ENCODE data around the gene HHAT. TPM values are rescaled to one million over a fixed set of nuclear protein-coding genes. Genes with fewer than 3 reads are reported as not detected.

Gene HHAT
- total RNA-seq, 120 experiments from 2014 or later: 3.6 to 14.7 (median 7.1) TPM

Other genes with a start within 250 kb of the HHAT start
- gene SERTAD4, start 96.1 kb upstream of the HHAT start, total RNA-seq: 10 to 100 TPM in 23 of 120 experiments, 1 to 10 TPM in 97; 2.2 to 13.5 (median 7.3) TPM